GM19324 (cell line): Measurements from ENCODE around the gene ASCL5.

Experiments used
- ATAC-seq: cut with Tn5 transposase; IDR thresholded peaks from one replicate; pipeline ENCODE4 v1.9.1; 2021; ENCODE audit warnings: mild to moderate bottlenecking, moderate library complexity; ENCODE audit not compliant: unreplicated experiment, low FRiP score

The ASCL5 gene

GRCh38 chr1:201112173-201112731, 14.7 kb downstream of the ASCL5 start, which contains the start of gene CACNA1S:
Gene CACNA1S (minus strand): TSS chr1:201112426. CDS start chr1:201112339, 87 bp downstream.
- no peak for ATAC-seq

DNA sequence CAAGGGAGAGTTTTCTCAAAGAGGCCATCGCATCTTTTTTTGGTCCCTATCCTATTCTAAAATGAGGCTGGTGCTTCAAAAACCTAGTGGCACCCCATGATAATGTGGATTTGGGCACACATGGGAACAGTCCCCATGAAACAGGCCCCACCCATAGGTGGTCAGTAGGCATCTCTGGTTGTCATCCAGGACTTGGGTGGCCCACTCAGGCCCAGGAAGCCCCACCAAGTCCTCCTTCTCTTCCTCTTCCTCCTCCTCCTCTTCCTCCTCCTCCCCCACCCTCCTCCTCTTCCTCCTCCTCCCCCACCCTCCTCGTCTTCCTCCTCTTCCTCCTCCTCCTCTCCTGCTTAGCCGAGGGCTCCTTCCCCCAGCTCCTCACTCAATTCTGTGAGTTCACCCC, 15.3 kb downstream of the ASCL5 start:
- no peak for ATAC-seq

DNA sequence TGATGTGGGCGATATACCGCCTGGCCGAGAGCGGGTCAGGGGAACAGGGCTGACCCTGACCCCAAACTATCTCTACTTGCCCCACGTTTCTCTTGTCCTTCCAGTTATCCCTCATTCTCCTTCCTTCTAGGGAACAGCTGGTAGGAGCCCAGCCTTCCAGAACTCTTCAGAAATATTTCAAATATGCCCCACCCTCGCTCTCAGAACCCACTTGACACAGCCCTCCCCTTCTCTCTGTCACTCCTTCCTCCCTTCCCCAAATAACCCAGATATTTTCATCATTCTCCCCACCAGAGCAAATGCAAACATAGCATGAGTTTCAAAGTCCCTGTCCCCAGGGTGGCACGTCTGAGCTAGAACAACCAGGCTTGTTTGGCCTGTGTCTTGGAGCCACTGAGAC, 15.8 kb downstream of the ASCL5 start:
- no peak for ATAC-seq

- no peak for ATAC-seq
Observed at GRCh38 chr1:201110616-201111015, 16.4 kb downstream of the ASCL5 start.

GRCh38 chr1:201110138-201110537, 16.8 kb downstream of the ASCL5 start:
- ATAC-seq, result no peak

GRCh38 chr1:201109651-201110050, 17.3 kb downstream of the ASCL5 start:
- ATAC-seq, result no peak

- ATAC-seq, result no peak
Observed at GRCh38 chr1:201108614-201109013, 18.4 kb downstream of the ASCL5 start.

- no peak for ATAC-seq
Observed at GRCh38 chr1:201105688-201106087, 21.3 kb downstream of the ASCL5 start.

DNA sequence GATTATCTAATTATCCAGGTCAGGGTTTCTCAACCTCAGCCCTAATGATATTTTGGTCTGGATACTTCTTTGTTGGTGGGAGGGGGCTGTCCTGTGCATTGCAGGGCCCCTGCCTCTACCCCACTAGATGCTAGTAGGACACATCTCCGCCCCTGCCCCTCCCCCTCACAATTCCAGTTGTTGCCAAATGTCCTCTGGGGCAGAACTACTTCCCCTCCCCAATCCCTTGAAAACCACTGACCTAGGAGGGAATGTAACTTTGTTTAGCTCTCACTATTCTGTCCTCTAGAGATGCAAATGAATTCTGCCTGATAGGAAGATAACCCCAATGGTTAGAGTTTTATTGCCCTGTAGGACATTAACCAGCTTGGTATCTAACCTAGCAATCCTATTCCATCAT, 22.8 kb downstream of the ASCL5 start:
- ATAC-seq, result no peak

GRCh38 chr1:201103666-201104065, 23.3 kb downstream of the ASCL5 start:
- ATAC-seq, result no peak

DNA sequence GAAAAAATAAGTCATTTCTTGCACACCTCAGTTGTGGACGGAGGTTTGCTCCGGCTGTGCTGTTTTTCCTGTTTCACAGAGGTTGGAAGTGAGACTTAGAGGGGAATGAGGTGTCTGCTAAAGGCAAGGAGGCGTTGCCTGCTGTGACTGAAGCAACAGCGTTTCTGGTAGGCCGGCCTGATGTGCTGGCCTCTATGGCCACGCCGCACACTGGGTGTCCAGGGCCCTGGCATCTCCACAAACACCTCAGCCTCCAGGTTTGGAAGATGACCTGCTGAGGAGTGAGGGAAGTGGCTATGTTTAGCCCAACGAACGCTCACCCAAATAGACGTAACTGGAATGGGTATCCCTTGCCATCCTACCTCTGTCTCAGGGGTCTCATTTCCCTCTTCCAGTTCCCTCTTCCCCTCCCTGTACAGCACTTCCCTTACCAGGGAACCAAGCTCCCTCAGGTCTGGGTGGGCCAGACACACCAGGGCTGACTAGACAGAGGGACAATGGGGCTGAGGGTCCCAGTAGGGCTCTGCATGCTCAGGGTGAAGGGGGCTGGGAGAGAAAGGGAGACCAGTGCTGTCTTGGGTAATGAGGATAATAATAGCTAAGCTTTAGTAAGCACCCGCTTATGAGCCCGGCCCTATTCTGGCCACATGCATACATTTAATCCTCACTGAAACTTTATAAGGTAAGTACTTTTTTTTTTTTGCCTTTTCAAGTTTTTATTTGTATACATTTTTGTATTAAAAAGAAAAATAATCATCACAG, 26.6 kb downstream of the ASCL5 start:
- ATAC-seq, result no peak

GRCh38 chr1:201098992-201099677, 27.8 kb downstream of the ASCL5 start:
- no peak for ATAC-seq

GRCh38 chr1:201096977-201097856, 29.8 kb downstream of the ASCL5 start:
- no peak for ATAC-seq

DNA sequence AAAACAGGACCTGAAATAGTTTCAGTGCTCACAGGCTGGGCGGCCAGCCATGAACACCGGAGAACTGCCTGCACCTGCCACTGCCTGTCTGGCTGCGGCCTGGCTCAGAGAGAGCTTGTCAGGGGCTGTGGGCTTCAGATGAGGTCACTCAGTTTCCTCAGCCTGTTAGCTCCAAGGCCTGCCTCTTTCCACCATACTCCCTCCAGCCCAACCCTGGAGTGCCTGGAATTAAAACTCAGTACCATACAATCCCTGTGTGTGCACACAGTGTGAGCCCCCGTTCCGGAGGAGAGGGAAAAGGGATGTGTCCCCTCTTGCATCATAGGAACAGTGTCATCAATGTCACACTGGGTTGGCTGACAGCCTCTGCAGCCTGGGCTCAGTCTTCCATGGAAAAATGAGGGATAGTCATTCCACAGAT, 30.9 kb downstream of the ASCL5 start:
- no peak for ATAC-seq

- no peak for ATAC-seq
Observed at GRCh38 chr1:201095581-201095980, 31.4 kb downstream of the ASCL5 start.

DNA sequence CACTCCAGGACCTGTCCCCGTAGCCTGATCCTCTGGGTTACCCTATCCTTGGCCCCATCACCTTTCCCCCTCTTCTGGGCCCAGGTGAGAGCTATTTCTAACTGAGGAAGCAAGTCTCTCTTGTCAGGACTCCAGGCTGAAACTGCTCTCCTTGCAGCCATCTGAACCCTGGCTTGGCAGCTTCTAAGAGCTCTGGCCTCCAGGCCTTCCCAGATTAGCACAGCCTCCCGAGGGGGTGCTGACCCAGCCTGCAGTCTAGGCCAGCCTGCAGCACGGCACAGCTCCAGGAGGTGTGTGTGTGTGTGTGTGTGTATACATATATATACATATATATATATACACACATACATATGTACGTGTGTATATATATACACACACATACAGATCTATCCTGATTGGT, 32.2 kb downstream of the ASCL5 start:
- no peak for ATAC-seq

DNA sequence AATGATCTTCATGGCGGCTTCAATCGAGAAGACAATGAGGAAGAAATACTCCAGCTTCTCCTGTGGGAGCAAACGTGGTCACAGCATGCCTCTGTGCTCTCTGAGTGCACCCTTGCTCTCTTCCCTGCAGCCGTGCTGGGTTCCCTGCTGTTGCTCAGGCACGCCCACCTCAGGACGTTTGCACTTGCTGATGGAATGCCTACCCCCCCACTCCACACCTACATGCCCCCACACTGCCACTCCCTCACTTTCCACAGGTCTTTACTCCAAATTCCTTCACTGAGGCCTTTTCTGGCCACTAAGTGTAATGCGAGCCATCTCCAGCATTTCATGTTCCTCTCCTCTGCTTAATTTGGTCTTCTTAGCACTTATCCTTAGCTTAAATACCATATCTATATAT, 33.0 kb downstream of the ASCL5 start:
- no peak for ATAC-seq

DNA sequence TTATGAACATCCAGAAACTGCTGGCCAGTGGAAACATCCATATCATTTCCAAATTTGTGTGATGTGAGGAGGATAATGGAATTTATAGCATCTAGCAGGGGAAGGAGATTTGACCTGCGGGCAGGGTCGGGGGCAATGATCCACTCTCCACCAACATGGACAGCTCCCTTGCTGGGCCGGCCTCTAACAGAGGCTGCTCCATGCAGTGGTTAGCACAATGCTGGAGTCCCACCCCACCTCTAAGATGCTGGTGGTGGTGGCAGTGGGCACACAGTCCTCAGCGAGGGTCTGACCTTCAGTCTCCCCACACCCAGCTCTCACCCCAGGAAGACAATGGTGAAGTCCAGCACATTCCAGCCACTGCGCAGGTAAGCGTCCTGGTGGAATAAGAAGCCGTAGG, 33.4 kb downstream of the ASCL5 start:
- ATAC-seq, result no peak

DNA sequence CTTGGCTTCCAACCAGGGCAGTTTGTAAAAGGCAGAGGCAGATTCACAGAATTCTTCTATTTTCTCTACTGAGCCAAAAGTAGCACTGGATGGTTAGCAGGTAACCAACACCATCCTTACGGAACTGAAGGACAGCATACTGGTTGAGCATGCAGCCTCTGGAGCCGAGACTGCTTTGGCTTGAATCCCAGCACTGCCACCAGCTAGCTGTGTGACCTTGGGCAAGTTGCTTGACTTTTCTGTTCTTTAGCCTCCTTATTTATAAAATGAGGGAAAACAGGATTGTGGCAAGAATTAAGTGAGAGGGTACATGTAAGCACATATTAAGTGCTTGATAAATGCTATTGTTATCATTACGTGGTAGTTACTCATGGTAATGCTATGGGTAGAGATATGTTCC, 34.2 kb downstream of the ASCL5 start:
- ATAC-seq, result no peak

GRCh38 chr1:201091256-201091655, 35.7 kb downstream of the ASCL5 start:
- ATAC-seq, result no peak

DNA sequence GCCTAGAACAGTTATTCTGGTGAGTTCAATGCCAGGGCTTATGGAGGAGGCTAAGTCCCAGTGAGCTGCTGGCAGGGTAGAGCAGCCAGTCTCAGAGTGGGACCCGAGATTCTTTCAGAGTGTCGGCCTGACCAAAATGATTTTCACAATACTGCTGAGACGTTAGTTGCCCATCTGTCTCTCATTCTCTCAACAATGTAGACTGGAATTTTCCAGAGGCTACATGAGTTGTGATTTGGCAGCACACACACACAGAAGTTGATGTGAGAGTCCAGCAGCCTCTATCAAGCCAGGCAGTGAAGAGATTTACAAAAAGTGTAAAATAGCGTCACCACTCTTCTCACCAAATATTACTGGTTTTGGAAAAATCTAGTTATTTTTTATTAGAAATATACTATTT, 36.4 kb downstream of the ASCL5 start:
- ATAC-seq, result no peak
